ENCODE results near the gene COL18A1. TPM values are rescaled to one million over a fixed set of nuclear protein-coding genes. Genes with fewer than 3 reads are reported as not detected.

Gene COL18A1
- total and polyA plus RNA-seq, 3 donors from 2014 or later: 53.2 to 165 (median 111) TPM

- 85 to 86% methylated on average over 28 to 30 of the region's 30 CpGs for WGBS, 2 donors
- no peak for DNase-seq
- H3K27ac ChIP-seq: no peak overlapping the region
Measured at GRCh38 chr21:45384656-45385548, 20.1 kb upstream of the COL18A1 start.

GRCh38 chr21:45385549-45386050 is 19.4 kb upstream of the COL18A1 start:
- WGBS, 2 donors: 93 to 95% methylated on average over 18 to 21 of the region's 21 CpGs
- intact Hi-C loops (cut with DNase I; ENCODE audit: low total_unique reads): no loop called here
- no peak overlapping the region for H3K27ac ChIP-seq

More at GRCh38 chr21:45384656-45385548, 20.1 kb upstream of the COL18A1 start:
- no peak overlapping the region for H3K4me3 ChIP-seq
- peaks cover 10% of the 10 kb centered on the region for H3K4me1 ChIP-seq
- no peaks in the 10 kb centered on the region for H3K36me3 ChIP-seq (ENCODE audit: low read depth, missing control alignments)
- no peaks in the 10 kb centered on the region for H3K9me3 ChIP-seq
- H3K27me3 ChIP-seq: no peaks in the 10 kb centered on the region
- intact Hi-C loops (cut with DNase I; ENCODE audit: low total_unique reads): no loop called here
- TF ChIP-seq POLR2A (IDR thresholded peaks at IDR 0.05): no peak
- TF ChIP-seq, protein P1, sequence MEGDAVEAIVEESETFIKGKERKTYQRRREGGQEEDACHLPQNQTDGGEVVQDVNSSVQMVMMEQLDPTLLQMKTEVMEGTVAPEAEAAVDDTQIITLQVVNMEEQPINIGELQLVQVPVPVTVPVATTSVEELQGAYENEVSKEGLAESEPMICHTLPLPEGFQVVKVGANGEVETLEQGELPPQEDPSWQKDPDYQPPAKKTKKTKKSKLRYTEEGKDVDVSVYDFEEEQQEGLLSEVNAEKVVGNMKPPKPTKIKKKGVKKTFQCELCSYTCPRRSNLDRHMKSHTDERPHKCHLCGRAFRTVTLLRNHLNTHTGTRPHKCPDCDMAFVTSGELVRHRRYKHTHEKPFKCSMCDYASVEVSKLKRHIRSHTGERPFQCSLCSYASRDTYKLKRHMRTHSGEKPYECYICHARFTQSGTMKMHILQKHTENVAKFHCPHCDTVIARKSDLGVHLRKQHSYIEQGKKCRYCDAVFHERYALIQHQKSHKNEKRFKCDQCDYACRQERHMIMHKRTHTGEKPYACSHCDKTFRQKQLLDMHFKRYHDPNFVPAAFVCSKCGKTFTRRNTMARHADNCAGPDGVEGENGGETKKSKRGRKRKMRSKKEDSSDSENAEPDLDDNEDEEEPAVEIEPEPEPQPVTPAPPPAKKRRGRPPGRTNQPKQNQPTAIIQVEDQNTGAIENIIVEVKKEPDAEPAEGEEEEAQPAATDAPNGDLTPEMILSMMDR (IDR thresholded peaks at IDR 0.05): no peak

GRCh38 chr21:45386336-45386727 is 18.6 kb upstream of the COL18A1 start:
- no peak for DNase-seq
- intact Hi-C loops (cut with DNase I; ENCODE audit: low total_unique reads): no loop called here
- no peak overlapping the region for H3K4me3 ChIP-seq
- H3K27ac ChIP-seq: peak overlapping the region in 1 of 2 donors; percentile 53
- WGBS, 2 donors: 77 to 84% methylated on average over 8 to 11 of the region's 11 CpGs
- H3K36me3 ChIP-seq (ENCODE audit: low read depth, missing control alignments): no peaks in the 10 kb centered on the region
- peaks cover 10% of the 10 kb centered on the region for H3K4me1 ChIP-seq
- TF ChIP-seq, protein P1 (IDR thresholded peaks at IDR 0.05): no peak
- TF ChIP-seq POLR2A (IDR thresholded peaks at IDR 0.05): no peak
- no peaks in the 10 kb centered on the region for H3K9me3 ChIP-seq
- H3K27me3 ChIP-seq: no peaks in the 10 kb centered on the region

More at GRCh38 chr21:45385549-45386050, 19.4 kb upstream of the COL18A1 start:
- Histone ChIP-seq H3K4me1 (peaks cover 10% of the 10 kb centered on the region), H3K36me3 (ENCODE audit: low read depth, missing control alignments) (no peaks in the 10 kb centered on the region), H3K4me3 (no peak overlapping the region), H3K27me3 (no peaks in the 10 kb centered on the region), H3K9me3 (no peaks in the 10 kb centered on the region)
- TF ChIP-seq POLR2A (IDR thresholded peaks at IDR 0.05): no peak
- TF ChIP-seq, protein P1 (IDR thresholded peaks at IDR 0.05): no peak
- DNase-seq: no peak

GRCh38 chr21:45386728-45387371 is 18.1 kb upstream of the COL18A1 start:
- TF ChIP-seq, protein P1 (IDR thresholded peaks at IDR 0.05): peak in 1 of 3 experiments; percentile 8
- TF ChIP-seq POLR2A (IDR thresholded peaks at IDR 0.05): no peak
- peak; percentile 72 for DNase-seq
- Histone ChIP-seq H3K4me1 (peaks cover 10% of the 10 kb centered on the region), H3K4me3 (no peak overlapping the region), H3K27ac (peak overlapping the region in 1 of 2 donors; percentile 53), H3K27me3 (no peaks in the 10 kb centered on the region), H3K9me3 (no peaks in the 10 kb centered on the region), H3K36me3 (ENCODE audit: low read depth, missing control alignments) (no peaks in the 10 kb centered on the region)
- WGBS, 2 donors: 31 to 39% methylated on average over 13 to 20 of the region's 20 CpGs
- intact Hi-C loops (cut with DNase I; ENCODE audit: low total_unique reads): no loop called here
